ENCODE results near the gene HLA-E.
"Not testable (repeated sequence)": the region's sequence is repeated elsewhere in the genome, so short reads cannot be mapped to it uniquely, and the experiment has no call there.

The HLA-E gene

DNA sequence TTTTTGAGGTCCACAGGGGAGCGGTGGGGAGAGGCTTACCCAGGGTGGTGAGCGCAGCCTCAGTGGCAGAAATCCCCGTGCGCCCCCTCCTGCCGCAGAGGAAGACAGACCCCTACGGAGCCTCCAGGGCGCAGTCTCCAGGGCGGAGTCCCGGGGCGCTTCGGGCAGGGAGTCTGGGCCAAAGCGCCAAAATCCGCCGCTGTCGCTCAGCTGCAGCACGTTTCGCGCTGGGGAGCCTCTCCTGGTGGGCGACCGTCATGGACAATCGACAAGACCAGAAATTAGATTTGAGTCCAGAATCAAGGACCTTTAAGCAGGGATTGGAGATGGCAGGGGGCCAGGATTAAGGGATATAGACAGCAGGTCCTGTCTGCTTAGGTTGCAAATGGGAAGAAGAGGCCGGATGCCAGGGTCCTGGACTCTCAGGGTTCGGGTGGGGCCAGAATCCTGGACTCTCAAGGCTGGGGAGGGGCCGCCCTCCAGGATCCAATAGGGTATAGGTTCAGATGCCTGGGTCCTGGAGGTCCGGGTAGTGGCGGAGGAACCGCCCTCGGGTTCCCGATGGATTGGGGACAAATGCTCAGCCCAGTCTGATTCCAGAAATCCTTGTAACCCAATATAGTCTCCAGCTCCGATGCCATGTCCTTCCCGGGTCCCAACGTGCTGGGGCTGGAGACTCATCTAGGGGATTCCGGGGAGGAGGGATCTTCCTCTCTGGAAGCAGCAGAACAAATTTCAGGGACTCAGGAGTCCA lies 7.9 kb upstream of the HLA-E start:
- no peak for DNase-seq

DNA sequence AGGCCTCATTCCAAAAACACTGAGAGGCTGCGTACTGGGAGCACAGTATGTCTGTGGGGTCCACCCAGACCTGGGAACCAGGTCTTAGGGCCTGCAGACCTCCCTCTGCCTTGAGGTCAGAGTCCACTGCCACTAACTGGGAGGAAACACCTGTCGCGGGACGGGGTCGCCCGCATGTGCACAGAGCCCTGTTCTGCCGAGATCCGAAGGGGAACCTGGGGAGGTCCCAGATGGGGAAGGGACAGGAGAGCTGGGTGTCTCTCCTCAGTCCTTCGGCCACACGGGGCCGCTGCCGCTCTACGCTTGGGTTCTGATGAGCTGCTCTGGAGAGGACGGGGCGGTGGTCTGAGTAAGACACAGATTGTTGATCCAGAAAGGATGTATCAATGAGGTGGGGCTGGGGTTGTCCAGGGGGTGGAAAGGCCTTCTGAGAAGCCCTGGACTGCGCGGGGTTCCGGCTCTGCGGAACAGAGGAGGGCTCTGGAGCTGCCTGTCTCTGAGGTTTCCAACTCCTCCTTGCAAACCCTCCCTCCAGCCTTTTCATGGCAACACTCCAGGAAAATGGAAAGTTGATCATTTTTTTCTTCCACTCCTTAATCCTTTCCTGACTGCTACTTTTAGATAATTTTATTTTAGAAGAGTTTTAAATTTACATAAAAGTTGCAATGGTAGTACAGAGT lies 7.2 kb upstream of the HLA-E start:
- peak; percentile 77 for DNase-seq

DNA sequence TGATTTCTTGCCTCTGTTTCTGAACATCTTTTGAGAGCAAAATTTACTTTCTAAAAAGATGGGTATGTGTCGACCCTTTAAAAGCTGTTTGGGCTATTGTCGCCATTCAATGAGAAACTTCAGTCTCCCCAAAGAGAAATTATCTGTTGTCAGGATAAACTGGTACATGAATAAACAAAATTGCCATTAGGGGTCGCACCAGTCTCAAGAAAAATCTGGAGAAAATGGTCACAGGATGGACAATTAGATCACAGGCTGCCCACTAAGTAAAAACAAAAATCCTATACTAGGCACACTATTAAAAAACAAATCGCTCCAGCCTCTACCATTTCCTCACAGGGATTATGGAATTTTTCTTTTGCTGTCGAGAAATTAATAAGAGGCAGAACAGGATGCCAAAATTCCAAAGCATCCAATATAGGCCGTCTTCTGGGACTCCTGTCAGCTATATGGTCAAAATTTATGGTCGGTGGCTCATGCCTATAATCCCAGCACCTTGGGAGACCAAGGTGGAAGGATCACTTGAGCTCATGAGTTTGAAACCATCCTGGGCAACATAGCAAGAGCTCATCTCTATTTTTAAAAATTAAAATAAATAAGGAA lies 5.5 kb upstream of the HLA-E start:
- peak; percentile 60 for DNase-seq

DNA sequence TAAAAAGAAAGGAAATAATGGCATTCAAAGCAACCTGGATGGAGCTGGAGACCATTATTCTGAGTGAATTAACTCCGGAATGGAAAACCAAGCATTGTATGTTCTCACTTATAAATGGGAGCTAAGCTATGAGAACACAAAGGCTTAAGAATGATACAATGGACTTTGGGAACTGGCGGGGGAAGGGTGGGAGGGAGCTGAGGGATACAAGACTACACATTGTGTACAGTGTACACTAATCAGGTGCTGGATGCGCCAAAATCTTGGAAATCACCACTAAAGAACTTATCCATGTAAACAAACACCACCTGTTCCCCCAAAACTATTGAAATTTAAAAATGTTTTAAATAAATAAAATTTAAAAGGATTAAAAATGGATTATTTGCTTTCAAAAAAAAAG lies 4.1 kb upstream of the HLA-E start:
- DNase-seq = no peak

DNA sequence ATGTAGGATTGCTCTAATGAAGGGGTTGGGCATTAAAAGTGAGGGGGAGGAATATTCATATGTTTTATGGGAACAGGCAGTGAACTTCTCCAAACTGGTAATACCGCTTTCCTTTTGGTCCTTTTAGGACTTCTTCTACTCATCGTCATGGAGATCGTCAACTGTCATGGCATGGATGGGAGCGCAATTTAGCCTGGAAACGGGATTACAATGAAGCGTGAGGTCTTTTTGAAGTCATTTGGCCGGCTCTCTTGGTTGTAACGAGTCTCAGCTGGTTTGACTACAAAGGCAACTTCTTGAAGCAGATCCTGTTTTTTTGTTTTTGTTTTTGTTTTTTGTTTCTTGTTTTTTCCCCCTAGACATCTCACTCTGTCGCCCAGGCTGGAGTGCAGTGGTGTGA lies 1.4 kb upstream of the HLA-E start:
- no peak for DNase-seq

DNA sequence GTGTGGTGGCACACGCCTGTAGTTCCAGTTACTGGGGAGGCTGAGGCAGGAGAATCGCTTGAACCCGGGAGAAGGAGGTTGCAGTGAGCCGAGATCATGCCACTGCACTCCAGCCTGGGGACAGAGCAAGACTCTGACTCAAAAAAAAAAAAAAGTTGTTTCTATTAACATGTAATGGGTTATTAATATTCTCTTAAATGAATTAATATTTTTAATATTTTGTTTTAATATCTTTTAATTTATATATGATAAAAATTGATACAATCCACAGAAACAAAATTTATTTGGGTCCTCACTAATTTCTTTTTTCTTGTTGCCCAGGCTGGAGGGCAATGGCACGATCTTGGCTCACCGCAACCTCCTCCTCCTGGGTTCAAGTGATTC lies 620 bp upstream of the HLA-E start:
- DNase-seq = not testable (repeated sequence)

DNA sequence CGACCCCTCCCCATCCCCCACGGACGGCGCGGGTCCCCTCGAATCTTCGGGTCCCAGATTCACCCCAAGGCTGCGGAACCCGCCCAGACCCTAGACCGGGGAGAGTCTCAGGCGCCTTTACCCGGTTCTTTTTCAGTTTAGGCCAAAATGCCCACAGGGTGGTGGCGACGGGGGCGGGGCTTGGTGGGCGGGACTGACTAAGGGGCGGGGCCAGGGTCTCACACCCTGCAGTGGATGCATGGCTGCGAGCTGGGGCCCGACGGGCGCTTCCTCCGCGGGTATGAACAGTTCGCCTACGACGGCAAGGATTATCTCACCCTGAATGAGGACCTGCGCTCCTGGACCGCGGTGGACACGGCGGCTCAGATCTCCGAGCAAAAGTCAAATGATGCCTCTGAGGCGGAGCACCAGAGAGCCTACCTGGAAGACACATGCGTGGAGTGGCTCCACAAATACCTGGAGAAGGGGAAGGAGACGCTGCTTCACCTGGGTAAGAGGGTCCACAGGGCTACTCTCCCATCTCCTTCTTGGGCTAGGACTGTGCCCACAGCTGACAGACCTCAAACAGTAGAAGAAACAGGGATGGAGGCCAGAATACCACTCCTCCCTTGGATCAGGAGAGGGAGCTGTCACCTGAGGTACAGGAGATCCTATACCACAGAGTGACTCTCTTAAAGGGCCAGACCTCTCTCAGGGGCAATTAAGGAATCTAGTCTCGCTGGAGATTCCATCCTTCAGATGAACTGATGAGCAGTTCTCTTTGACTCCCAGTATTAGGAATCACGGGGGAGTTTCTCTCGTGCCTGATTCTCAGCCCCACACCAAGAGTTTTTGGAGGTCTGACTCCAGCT lies 942 bp downstream of the HLA-E start:
- DNase-seq = peak; percentile 31

DNA sequence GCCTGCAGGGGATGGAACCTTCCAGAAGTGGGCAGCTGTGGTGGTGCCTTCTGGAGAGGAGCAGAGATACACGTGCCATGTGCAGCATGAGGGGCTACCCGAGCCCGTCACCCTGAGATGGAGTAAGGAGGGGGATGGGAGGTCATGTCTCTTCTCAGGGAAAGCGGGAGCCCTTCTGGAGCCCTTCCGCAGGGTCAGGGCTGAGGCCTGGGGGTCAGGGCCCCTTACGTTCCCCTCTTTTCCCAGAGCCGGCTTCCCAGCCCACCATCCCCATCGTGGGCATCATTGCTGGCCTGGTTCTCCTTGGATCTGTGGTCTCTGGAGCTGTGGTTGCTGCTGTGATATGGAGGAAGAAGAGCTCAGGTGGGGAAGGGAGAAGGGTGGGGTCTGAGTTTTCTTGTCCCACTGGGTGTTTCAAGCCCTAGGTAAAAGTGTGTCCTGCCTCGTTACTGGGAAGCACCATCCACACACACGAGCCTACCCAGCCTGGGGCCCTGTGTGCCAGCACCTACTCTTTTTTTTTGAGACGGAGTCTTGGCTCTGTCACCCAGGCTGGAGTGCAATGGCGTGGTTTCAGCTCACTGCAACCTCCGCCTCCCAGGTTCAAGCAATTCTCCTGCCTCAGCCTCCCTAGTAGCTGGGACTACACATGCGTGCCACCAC lies 2.1 kb downstream of the HLA-E start:
- DNase-seq = not testable (repeated sequence)

DNA sequence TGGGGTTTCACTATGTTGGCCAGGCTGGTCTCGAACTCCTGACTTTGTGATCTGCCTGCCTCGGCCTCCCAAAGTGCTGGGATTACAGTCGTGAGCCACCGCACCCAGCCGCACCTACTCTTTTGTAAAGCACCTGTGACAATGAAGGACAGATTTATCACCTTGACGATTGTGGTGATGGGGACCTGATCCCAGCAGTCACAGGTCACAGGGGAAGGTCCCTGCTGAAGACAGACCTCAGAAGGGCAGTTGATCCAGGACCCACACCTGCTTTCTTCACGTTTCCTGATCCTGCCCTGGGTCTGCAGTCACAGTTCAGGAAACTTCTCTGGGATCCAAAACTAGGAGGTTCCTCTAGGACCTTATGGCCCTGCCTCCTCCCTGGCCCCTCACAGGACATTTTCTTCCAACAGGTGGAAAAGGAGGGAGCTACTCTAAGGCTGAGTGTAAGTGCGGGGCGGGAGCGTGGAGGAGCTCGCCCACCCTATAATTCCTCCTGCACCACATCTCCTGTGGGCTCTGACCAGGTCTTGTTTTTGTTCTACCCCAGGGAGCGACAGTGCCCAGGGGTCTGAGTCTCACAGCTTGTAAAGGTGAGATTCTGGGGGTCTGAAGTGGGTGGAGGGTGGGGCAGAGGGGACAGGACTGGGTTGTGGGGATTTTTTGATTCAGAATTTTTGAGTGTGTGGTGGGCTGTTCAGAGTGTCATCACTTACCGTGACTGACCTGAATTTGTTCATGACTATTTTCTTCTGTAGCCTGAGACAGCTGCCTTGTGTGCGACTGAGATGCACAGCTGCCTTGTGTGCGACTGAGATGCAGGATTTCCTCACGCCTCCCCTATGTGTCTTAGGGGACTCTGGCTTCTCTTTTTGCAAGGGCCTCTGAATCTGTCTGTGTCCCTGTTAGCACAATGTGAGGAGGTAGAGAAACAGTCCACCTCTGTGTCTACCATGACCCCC lies 3.0 kb downstream of the HLA-E start:
- DNase-seq = no peak

DNA sequence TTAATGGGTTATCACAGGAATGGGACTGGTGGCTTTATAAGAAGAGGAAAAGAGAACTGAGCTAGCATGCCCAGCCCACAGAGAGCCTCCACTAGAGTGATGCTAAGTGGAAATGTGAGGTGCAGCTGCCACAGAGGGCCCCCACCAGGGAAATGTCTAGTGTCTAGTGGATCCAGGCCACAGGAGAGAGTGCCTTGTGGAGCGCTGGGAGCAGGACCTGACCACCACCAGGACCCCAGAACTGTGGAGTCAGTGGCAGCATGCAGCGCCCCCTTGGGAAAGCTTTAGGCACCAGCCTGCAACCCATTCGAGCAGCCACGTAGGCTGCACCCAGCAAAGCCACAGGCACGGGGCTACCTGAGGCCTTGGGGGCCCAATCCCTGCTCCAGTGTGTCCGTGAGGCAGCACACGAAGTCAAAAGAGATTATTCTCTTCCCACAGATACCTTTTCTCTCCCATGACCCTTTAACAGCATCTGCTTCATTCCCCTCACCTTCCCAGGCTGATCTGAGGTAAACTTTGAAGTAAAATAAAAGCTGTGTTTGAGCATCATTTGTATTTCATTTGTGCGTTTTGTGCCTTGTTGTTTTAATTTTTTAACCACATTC lies 4.4 kb downstream of the HLA-E start:
- DNase-seq = no peak

DNA sequence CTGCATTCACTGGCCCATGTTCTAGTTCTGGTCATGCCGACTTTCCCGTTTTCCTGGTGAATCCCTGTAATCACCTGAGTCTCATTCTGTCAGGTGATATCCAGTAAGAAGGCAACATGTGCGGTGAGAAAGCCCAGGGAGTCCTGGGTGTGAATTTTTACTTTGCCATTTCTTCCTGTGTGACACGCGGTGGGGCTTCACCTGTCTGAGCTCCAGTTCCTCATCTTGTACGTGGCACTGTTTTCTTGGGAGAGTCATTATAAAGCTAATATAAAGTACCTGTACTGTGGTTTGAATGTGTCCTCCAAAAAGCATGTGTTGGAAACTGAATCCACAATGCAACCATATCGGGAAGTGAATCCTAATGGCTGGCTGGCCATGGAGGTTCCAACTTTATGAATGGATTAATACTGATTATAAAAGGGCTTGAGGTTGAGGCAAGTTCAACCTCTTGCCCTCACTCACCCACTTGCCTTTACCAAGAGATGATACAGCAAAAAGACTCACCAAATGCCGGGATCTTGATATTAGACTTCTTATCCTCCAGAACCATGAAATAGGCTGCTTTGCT lies 5.1 kb downstream of the HLA-E start:
- DNase-seq = no peak

DNA sequence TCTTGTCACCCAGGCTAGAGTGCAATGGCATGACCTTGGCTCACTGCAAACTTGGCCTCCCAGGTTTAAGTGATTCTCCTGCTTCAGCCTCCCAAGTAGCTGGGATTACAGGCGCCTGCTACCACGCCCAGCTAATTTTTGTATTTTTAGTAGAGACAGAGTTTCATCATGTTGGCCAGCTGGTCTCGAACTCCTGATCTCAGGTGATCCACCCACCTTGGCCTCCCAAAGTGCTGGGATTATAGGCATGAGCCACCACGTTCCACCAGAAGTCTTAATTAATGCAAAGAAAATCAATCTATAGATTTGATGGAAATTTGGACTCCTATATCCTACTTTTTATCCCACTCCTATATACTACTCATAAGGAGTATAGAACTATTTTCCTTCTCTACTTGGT lies 5.8 kb downstream of the HLA-E start:
- not testable (repeated sequence) for DNase-seq

DNA sequence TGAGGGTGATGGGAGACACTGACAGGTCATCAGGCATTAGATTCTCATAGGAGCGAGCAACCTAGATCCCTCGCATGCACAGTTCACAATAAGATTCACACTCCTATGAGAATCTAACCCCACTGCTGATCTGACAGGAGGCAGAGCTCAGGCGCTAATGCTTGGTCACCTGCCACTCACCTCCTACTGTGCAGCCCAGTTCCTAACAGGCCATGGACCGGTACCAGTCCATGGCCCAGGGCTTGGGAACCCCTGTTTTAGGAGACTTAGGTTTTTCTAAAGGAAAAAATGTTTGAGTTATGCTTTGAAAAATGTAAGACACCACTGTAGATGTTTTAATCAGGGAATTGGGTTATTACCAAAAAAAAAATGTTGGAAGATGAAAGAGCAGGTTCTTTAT lies 6.7 kb downstream of the HLA-E start:
- no peak for DNase-seq

DNA sequence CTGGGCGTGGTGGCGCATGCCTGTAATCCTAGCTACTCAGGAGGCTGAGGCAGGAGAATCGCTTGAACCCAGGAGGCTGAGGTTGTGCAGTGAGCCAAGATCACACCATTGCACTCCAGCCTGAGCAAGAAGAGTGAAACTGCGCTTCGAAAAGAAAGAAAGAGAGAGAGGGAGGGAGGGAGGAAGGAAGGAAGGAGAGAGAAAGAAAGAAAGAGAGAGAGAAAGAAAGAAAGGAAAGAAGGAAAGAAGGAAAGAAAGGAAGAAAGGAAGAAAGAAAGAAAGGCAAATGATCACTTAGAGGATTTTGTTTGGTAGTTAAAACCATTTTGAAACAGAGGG lies 7.9 kb downstream of the HLA-E start:
- not testable (repeated sequence) for DNase-seq

DNA sequence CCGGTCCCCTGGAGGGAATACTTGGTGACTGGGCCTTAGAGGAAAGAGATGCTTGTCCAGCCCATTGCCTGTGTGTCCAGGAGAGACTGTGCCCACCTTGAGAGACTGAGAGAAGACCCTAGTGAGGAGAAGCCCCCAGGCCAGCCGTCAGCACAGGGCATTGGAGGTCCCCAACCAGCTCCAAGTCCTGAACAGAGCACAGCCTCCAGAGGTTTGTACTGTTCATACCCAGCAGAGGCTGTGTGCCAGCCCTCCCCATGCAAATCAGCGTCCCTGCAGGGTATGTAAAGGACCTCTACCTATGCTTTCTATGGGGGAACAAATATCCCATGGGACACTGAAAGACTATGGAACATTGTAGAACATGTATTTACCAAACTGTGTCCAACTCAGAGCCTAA lies 8.4 kb downstream of the HLA-E start:
- DNase-seq = no peak

DNA sequence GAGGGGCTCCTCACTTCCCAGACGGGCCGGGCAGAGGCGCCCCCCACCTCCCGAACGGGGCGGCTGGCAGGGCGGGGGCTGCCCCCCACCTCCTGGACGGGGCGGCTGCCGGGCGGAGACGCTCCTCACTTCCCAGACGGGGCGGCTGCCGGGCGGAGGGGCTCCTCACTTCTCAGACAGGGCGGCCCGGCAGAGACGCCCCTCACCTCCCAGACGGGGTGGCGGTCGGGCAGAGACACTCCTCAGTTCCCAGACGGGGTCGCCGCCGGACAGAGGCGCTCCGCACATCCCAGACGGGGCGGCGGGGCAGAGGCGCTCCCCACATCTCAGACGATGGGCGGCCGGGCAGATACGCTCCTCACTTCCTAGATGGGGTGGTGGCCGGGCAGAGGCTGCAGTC lies 9.4 kb downstream of the HLA-E start:
- DNase-seq = not testable (repeated sequence)

DNA sequence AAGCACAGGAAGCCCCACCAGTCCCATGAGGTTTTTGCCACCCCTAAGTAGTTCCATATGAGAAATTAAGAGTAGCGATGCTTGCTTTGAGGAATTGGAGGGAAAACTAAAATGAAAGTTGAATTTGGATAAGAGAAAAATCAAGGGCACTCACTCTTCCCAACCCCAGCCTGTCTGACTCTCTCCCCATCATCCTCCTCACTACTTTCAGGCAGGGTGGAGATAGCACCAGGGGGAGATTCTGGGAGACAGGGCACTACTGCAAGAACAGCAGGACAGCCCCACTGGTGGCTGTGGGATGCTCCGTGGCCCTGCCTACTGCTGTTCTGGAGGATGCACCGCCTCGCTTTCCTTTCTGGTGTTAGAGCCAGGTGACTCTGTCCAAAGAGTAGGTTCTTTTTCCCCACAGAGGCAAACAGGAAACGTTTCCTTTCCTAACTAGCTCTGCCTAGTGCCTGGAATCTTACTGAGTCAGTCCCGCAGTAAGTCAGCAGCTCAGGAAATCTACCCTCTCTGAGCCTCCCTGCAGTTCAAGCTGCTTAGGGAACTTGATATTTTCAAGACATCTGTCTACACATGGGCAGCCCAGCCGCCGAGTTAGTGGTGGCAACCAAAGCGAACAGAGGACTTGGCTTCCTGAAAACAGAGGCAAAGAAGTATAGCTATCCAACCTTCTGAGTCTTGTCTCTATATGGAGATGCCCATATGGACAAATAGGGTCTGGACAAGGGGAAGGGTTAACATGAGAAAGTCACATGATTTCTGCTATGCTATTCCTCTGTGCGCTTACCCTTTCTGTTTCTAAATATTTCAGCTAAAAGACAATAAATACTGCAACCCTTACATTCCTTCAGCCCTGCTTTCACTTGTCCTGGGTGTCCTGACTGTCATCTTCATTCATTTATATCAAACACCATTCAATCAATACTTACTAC lies 11.4 kb downstream of the HLA-E start:
- DNase-seq = no peak

DNA sequence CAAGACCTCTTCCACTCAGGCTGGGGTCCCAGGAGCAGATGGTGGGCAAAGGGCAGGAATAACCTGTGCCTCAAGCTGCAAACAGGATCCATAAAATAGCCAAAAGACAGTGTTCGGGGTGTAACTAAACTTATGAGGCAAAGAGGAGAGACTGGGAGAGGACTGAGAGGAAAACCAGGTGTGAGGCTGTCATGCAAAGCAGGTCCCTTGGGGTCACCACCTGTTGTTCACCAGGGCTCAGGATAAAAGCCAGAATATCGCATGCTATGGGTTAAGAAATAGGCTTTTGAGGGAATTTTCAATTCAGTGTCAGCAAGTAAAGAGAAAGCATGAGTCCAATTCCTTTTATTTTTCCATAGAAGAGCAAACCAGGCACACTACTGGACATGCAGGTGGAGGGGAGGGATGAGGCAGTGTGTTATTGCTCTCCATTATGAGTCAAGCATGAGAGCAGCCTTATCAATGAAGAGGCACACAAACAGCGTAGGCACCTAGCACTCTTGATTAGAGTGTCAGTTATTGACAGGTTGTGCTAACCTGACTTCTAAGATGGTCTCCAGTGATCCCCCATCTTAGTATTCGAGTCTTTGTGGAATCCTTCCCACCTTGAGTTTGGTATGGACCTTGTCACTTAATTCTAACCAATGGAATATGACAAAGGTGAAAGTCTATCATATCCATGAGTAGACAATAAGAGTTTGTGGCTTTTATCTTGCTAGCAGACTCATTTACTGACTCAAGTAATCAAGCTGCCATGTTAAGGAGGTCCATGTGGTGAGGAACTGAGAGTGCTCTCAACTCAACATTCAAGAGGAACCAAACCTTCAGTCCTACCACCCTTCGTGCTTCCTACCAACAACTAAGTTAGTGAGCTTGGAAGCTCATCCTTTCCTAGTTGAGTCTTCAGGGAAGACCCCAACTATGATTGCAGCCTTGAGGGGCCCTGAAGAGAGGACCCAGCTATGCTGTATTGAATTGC lies 18.8 kb downstream of the HLA-E start:
- no peak for DNase-seq
